Body of pancreas (tissue), 4 donors: Measurements from ENCODE around the gene BTG2. TPM values are rescaled to one million over a fixed set of nuclear protein-coding genes. Genes with fewer than 3 reads are reported as not detected.
"Not testable (repeated sequence)": the region's sequence is repeated elsewhere in the genome, so short reads cannot be mapped to it uniquely, and the experiment has no call there.

Experiments used
- ATAC-seq: fragments of 150-250 bp; one replicate; pipeline ENCODE4 v1.9.1; 2016
- DNase-seq, 4 donors: peaks; one replicate each; pipeline ENCODE4 v3.0.0-alpha.2; 2019
- H3K27ac ChIP-seq, 4 donors: fragments of 200-600 bp; sonication (generic); 1 replicate in 3 of 4; 2 replicates in 1 of 4; pipeline versions ENCODE4 v1.5.1 to v1.6.1; 2016 to 2019; ENCODE audit warnings: mild to moderate bottlenecking in 1 of 4, mixed read lengths in 1 of 4, moderate library complexity in 1 of 4
- H3K27me3 ChIP-seq, 2 donors: fragments of 200-600 bp; sonication (generic); one replicate each; pipeline ENCODE4 v1.6.0; 2016; ENCODE audit warnings: mild to moderate bottlenecking in 1 of 2
- H3K36me3 ChIP-seq, 2 donors: fragments of 200-600 bp; sonication (generic); replicated peaks in 1 of 2; 2 replicates each; pipeline ENCODE4 v1.5.1; 2016; ENCODE audit warnings: low read depth in 2 of 2; ENCODE audit not compliant: insufficient read depth in 1 of 2
- H3K4me1 ChIP-seq: fragments of 200-600 bp; sonication (generic); one replicate; pipeline ENCODE4 v1.6.0; 2016
- H3K4me3 ChIP-seq, 2 donors: fragments of 200-600 bp; sonication (generic); 1 replicate in 1 of 2; 2 replicates in 1 of 2; pipeline ENCODE4 v1.5.1; 2016 to 2019
- H3K9me3 ChIP-seq, 3 donors: fragments of 200-600 bp; sonication (generic); 1 replicate in 2 of 3; 2 replicates in 1 of 3; pipeline ENCODE4 v1.5.1; 2016
- POLR2A ChIP-seq, 3 donors: fragments of 450-650 bp; IDR thresholded peaks; one replicate each; pipeline ENCODE4 v1.6.1; 2016; ENCODE audit warnings: antibody characterized with exemption in 3 of 3, mild to moderate bottlenecking in 2 of 3
- WGBS, 2 donors: methylation state at CpG; one replicate each; pipeline ENCODE4 v1.1.5; 2017; 5-methylcytosine and 5-hydroxymethylcytosine counted together
- intact Hi-C: fragments of 100-400 bp; cut with DNase I; formaldehyde crosslinking; loops from one replicate; pipeline ENCODE4 v1.15.1; 2023
- total RNA-seq, 2 donors: library from RNA; depleted of rRNA; stranded (reverse); fragments of >200 nt; gene quantifications; one replicate each; pipeline ENCODE4 v1.1.0, GENCODE V29; 2016
- TF ChIP-seq, protein P1 (sequence below), 7 experiments: fragments of 450-650 bp in 4 of 7; fragments of 200-600 bp in 3 of 7; sonication (generic) in 3 of 7; IDR thresholded peaks; one replicate each; pipeline ENCODE4 v1.5.1; 2016 to 2019; ENCODE audit warnings: antibody characterized with exemption in 7 of 7

The BTG2 gene
- total RNA-seq, 2 donors from 2014 or later: 122 to 160 TPM

DNA sequence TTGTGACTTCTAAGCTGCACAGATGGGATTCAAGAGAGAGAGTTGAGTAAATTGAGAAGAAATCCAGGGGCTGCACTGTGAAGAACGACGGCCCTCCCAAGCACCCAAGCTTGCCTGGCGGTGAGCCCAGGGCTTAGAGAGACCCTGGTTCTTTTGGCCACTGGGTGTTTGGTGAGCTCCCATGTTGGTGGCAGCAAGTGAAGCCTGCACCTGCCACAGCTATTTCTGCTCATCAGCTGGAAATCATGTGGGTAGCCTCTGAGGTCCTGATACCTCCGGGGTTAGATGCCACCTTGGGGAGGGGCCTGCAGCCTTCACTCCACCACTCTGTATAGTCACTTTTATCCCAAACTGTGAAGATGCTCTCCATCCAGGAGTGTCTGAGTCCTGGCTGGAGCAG lies 6.2 kb upstream of the BTG2 start:
- no peak for TF ChIP-seq POLR2A (IDR thresholded peaks at IDR 0.05)
- DNase-seq (no peak), ATAC-seq (no peak)
- no peaks in the 10 kb centered on the region for H3K27me3 ChIP-seq
- 81% methylated on average over 4 of the region's 4 CpGs for WGBS, 2 donors
- H3K36me3 ChIP-seq: no peaks in the 10 kb centered on the region
- intact Hi-C loops: no loop called here
- H3K9me3 ChIP-seq: no peaks in the 10 kb centered on the region
- no peak overlapping the region for H3K27ac ChIP-seq
- no peak overlapping the region for H3K4me3 ChIP-seq
- peaks cover 18% of the 10 kb centered on the region for H3K4me1 ChIP-seq

DNA sequence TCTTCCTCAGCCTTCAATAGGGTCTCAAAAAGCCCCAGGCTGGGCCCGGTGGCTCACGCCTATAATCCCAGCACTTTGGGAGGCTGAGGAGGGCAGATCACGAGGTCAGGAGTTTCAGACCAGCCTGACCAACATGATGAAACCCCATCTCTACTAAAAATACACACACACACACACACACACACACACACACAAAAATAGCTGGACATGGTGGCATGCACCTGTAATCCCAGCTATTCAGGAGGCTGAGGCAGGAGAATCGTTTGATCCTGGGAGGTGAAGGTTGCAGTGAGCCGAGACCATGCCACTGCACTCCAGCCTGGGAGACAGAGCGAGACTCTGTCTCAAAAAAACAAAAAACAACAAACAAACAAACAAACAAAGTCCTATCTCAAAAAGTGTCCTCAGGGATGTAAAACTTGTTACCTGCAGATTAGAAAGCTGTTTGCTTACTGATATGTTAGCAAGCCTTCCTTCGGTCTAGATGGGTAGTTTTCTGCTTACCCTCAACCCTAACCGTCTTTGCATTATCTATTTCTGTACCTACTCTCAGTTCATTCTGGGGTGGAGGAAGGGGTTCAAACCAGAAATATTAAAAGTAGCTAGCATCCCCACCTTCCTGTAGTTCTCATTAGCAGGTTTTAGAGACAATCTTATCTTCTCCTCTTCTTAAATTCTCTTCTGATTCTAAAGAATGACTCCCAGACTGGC lies 5.4 kb upstream of the BTG2 start:
- H3K4me1 ChIP-seq: peaks cover 25% of the 10 kb centered on the region
- intact Hi-C loops, DNase-seq, H3K36me3 ChIP-seq, H3K27me3 ChIP-seq, H3K4me3 ChIP-seq, H3K9me3 ChIP-seq, H3K27ac ChIP-seq, ATAC-seq: not testable (repeated sequence)
- WGBS, 2 donors: 83 to 87% methylated on average over 8 of the region's 8 CpGs

DNA sequence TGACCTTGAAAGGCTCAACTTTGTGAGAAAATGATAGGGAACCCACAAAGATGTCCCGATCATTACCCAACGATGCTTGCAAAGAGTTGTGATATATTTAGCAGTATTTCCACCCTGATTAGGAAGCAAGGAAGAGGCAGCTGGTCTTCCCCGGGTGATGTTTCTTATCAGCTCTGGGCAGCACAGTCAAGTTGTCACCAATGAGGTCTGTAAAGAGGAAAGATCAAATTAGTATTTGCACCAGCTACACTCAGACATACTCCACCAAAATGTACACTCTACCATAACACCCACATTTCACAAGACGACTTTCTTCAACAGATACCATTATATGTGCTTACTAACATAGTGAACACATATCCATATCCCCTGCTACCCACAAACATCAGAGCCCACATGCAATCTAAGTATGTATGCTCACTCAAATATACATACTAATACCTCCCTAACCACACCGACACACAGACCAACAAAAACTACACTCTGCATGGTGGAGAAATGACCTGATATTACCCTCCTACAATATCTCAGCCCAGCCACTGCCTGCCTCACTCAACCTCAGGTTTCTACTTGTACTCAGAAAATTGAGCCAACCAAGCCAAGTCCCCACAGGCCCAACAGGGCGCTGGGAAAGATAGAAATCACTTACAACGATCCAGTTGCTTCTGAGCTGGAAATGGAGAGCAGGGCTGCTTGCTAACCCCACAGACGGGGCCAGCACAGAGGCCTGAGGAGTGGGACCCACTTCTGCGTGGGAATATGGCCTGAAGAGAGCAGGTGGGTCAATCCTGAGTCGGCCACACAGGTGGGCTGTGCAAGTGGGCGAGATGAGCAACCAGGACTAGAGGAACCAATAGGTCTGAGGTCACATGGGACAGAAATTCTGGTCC lies 4.6 kb upstream of the BTG2 start:
- no peak for DNase-seq
- WGBS, 2 donors: 66 to 68% methylated on average over 11 of the region's 11 CpGs
- TF ChIP-seq, protein P1, sequence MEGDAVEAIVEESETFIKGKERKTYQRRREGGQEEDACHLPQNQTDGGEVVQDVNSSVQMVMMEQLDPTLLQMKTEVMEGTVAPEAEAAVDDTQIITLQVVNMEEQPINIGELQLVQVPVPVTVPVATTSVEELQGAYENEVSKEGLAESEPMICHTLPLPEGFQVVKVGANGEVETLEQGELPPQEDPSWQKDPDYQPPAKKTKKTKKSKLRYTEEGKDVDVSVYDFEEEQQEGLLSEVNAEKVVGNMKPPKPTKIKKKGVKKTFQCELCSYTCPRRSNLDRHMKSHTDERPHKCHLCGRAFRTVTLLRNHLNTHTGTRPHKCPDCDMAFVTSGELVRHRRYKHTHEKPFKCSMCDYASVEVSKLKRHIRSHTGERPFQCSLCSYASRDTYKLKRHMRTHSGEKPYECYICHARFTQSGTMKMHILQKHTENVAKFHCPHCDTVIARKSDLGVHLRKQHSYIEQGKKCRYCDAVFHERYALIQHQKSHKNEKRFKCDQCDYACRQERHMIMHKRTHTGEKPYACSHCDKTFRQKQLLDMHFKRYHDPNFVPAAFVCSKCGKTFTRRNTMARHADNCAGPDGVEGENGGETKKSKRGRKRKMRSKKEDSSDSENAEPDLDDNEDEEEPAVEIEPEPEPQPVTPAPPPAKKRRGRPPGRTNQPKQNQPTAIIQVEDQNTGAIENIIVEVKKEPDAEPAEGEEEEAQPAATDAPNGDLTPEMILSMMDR (IDR thresholded peaks at IDR 0.05): no peak
- TF ChIP-seq POLR2A (IDR thresholded peaks at IDR 0.05): no peak
- ATAC-seq: no peak
- H3K9me3 ChIP-seq: no peaks in the 10 kb centered on the region
- peaks cover 26% of the 10 kb centered on the region for H3K4me1 ChIP-seq
- intact Hi-C loops: no loop called here
- H3K27ac ChIP-seq: no peak overlapping the region
- no peaks in the 10 kb centered on the region for H3K36me3 ChIP-seq
- H3K27me3 ChIP-seq: no peaks in the 10 kb centered on the region
- H3K4me3 ChIP-seq: no peak overlapping the region

DNA sequence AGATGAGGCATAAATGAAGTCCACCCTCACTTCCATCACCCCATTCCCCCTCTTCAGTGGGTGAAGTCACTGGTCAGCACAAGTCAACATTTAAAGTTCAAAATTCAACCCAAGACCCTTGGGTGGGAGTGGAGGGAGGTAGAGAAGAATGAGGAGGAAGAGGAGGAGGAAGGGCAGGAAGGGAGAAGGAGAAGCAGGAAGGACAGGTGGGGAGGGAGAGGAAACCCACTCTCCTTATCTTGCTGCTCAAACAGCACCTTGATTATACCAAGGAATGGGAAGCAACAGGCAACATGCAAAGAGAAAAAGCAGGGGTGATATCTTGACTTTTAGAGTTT lies 4.0 kb upstream of the BTG2 start:
- TF ChIP-seq, protein P1 (IDR thresholded peaks at IDR 0.05): no peak
- no peak for TF ChIP-seq POLR2A (IDR thresholded peaks at IDR 0.05)
- no peaks in the 10 kb centered on the region for H3K36me3 ChIP-seq
- intact Hi-C loops: no loop called here
- peaks cover 26% of the 10 kb centered on the region for H3K4me1 ChIP-seq
- no peak overlapping the region for H3K4me3 ChIP-seq
- ATAC-seq: no peak
- no peaks in the 10 kb centered on the region for H3K9me3 ChIP-seq
- no peak overlapping the region for H3K27ac ChIP-seq
- no peaks in the 10 kb centered on the region for H3K27me3 ChIP-seq
- DNase-seq: no peak

DNA sequence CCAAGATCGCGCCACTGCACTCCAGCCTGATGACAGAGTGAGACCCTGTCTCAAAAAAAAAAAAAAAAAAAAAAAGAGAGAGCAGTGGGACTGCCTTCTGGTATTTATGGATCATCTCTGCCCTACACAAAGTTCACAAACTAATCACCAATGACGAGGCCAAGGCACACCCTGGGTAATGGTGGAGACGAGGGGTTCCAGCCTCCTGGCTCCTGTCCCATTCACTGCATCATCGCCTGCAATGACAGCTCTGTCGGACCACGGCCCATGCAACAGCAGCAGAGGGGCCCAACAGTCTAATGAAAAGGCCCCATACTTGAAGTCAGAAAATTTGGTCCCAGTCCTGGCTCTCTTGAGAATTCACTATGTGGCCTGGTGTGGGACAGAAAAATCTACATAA lies 2.9 kb upstream of the BTG2 start:
- 83 to 86% methylated on average over 5 to 7 of the region's 7 CpGs for WGBS, 2 donors
- ATAC-seq: no peak
- TF ChIP-seq, protein P1 (IDR thresholded peaks at IDR 0.05): no peak
- no peak for TF ChIP-seq POLR2A (IDR thresholded peaks at IDR 0.05)

More for the DNA sequence above, 2.9 kb upstream of the BTG2 start:
- intact Hi-C loops: no loop called here
- no peak overlapping the region for H3K4me3 ChIP-seq
- H3K9me3 ChIP-seq: no peaks in the 10 kb centered on the region
- no peaks in the 10 kb centered on the region for H3K36me3 ChIP-seq
- DNase-seq: no peak
- peak overlapping the region in 1 of 4 donors; percentile 99 for H3K27ac ChIP-seq
- H3K27me3 ChIP-seq: no peaks in the 10 kb centered on the region
- peaks cover 31% of the 10 kb centered on the region for H3K4me1 ChIP-seq
